Ovary (tissue), 3 donors: Measurements from ENCODE around the gene HSCB.

Experiments
- EP300 ChIP-seq: sonication (generic); formaldehyde crosslinking; IDR thresholded peaks from one replicate; pipeline ENCODE4 v1.6.1; 2017; ENCODE audit warnings: antibody characterized with exemption
- TF ChIP-seq, protein P1 (sequence below), 3 donors: fragments of 450-650 bp in 2 of 3; fragments of 200-600 bp in 1 of 3; IDR thresholded peaks; one replicate each; pipeline versions ENCODE4 v1.5.1 to v1.8.0; 2016 to 2022; ENCODE audit warnings: antibody characterized with exemption in 3 of 3, mild to moderate bottlenecking in 1 of 3
- donor health status: DM: no; HTN: no; CAD: no.

DNA sequence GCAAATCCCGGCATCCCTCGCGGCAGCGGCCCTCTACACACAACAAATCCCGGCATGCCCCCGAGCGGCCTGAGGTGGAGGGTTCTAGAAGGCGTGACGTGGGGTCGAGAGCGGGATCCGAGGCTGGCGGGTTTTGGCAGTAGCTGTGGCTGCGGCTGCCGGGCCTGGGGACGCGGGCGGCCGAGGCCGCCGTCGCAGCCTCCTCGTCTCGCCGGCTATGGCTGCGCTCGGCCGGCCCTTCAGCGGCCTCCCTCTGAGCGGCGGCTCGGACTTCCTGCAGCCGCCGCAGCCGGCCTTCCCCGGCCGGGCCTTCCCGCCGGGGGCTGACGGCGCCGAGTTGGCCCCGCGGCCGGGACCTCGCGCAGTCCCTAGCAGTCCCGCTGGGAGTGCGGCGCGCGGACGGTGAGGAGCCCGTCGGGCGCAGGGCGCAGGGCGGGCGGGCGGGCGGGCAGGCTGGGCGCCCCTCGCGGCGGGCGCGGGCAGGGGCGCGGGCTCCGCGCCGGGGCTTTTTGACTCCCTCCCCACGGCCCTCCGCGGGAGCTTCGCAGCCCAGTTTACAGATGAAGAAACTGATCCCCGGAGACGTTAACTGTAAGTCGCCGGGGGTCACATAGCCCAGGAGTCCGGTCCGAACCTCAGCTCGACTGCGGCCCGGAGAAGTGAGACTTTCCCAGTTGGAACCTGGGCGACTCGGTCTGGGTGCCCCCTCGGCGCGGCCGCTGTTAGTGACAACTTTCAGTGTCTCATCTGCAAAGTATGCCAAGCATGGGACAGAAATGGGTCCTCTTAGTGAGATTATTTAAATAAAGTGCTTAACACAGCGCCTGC is 31.0 kb downstream of the HSCB start, which contains the start of gene CCDC117:
- TF ChIP-seq, protein P1, sequence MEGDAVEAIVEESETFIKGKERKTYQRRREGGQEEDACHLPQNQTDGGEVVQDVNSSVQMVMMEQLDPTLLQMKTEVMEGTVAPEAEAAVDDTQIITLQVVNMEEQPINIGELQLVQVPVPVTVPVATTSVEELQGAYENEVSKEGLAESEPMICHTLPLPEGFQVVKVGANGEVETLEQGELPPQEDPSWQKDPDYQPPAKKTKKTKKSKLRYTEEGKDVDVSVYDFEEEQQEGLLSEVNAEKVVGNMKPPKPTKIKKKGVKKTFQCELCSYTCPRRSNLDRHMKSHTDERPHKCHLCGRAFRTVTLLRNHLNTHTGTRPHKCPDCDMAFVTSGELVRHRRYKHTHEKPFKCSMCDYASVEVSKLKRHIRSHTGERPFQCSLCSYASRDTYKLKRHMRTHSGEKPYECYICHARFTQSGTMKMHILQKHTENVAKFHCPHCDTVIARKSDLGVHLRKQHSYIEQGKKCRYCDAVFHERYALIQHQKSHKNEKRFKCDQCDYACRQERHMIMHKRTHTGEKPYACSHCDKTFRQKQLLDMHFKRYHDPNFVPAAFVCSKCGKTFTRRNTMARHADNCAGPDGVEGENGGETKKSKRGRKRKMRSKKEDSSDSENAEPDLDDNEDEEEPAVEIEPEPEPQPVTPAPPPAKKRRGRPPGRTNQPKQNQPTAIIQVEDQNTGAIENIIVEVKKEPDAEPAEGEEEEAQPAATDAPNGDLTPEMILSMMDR (IDR thresholded peaks at IDR 0.05), result peak in 2 of 3 donors; percentile 48 to 61
- TF ChIP-seq EP300, result no peak
